GM21381 (cell line): ENCODE data around the gene GHR.

Source experiments
- ATAC-seq: cut with Tn5 transposase; IDR thresholded peaks from one replicate; pipeline ENCODE4 v1.9.1; 2021; ENCODE audit warnings: mild to moderate bottlenecking, moderate library complexity; ENCODE audit not compliant: unreplicated experiment

GHR gene

DNA sequence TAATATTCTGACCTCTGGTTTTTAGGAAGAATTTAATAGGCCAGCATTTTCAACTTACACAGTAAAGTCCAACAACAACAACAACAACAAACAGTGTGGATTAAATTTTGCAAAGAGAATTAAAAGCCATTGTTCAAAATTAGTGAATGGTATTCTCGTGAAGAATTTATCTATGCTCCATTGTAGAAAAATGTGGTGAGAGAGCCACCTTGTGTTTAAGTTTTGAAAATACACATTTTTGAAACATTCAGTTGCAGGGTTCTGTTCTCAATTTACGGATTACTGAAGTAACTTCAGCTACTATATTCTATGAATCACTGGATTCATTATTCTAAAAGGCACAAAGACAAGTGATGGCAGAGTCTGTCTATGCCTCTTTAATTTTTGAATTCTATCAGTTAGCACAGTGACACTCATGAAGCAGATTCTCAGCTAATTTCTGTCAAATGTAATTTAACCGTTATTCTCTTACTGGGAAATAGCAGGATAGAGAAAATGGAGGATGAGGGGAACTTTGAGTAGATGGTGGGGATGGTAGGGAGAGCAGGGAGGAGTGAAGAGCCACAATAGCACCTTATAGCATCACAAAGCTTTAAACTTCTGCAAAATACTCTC lies 344.4 kb downstream of the GHR start:
- ATAC-seq: no peak

DNA sequence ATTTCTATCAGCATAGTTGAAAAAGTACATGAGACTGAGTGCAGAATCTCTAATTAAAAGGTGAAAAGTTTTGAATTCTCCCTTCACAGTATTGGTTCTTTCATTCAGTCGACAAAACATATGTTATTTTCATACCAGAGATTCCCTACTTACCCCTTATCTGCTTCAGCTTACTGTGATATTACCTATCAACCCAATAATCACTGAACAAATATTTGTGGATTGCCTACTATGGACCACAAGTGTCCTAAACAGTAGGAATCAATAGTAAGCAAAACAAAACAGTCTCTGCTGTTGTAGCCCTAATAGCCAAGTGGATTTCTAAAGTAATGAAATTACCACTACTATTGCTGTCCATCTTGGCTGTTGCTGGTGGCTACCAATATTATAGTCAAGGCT lies 344.9 kb downstream of the GHR start:
- no peak for ATAC-seq

DNA sequence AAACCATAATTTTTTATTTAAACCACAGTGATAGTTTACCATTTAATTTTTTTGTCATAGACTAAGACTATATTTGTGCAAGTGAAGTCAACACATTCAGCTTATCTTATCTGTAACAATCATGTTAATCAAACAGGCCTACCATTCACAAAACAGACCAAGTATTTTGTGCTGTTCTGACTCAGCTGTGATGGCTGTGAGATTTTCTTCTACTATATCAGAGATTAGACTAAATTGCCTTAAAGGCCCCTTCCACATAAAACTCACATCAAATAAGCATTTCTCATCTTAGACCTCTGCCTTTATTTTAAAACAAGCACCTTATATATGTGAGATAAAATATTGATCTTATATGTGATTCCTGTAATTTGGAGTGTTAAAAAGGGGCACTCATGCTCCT lies 346.8 kb downstream of the GHR start:
- no peak for ATAC-seq
